ENCODE results near the gene PLA1A.

DNA sequence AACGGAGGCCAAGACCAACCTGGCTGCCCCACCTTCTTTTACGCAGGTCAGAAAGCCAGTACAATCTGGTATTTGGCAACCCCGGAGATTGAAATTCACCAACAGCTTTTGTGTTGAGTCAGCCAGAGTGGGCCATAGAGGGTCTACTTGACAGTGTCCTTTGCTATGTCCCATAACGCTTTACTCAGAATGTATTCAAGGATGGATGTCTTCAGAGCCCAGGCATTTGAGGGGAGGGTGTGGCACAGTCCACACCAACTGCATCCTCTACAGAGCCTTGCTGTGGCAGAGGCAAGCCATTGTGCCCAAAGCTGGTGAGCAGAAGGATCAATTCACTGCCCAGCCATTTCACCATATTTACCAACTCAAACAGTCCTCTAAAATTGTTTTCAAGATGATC, 18.4 kb downstream of the PLA1A start:
- TF ChIP-seq, protein P1, sequence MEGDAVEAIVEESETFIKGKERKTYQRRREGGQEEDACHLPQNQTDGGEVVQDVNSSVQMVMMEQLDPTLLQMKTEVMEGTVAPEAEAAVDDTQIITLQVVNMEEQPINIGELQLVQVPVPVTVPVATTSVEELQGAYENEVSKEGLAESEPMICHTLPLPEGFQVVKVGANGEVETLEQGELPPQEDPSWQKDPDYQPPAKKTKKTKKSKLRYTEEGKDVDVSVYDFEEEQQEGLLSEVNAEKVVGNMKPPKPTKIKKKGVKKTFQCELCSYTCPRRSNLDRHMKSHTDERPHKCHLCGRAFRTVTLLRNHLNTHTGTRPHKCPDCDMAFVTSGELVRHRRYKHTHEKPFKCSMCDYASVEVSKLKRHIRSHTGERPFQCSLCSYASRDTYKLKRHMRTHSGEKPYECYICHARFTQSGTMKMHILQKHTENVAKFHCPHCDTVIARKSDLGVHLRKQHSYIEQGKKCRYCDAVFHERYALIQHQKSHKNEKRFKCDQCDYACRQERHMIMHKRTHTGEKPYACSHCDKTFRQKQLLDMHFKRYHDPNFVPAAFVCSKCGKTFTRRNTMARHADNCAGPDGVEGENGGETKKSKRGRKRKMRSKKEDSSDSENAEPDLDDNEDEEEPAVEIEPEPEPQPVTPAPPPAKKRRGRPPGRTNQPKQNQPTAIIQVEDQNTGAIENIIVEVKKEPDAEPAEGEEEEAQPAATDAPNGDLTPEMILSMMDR (IDR thresholded peaks at IDR 0.05) = no peak
- TF ChIP-seq EP300 (IDR thresholded peaks at IDR 0.05) (no peak), POLR2A (IDR thresholded peaks at IDR 0.05) (no peak), POLR2AphosphoS5 (IDR thresholded peaks at IDR 0.05) (no peak)

Measured in upper lobe of left lung (tissue), 4 donors.